Stimulated activated CD8-positive, alpha-beta memory T cell treated with anti-CD3 and anti-CD28 coated beads, Interleukin-2, amount 100 ng/mL, for 1 hour (primary cell): ENCODE results near the gene STON1.
A peak's percentile ranks its signal among the peaks of the same experiment; 100 is the strongest.
"Not testable (repeated sequence)": the region's sequence is repeated elsewhere in the genome, so short reads cannot be mapped to it uniquely, and the experiment has no call there.

Experiments
- DNase-seq, 2 donors: peaks; one replicate each; pipeline ENCODE4 v3.0.0-alpha.2; 2020; ENCODE audit warnings: low read depth in 2 of 2

Gene STON1

GRCh38 chr2:48530033-48530811 is at the start of gene STON1:
Gene STON1, plus strand, starts transcription at chr2:48530154. Its CDS starts 50,480 bp downstream, at chr2:48580634.
- DNase-seq = peak in 1 of 2 donors; percentile 9

GRCh38 chr2:48480526-48480925 is 49.4 kb upstream of the STON1 start:
- no peak for DNase-seq

GRCh38 chr2:48482313-48482712 is 47.6 kb upstream of the STON1 start:
- DNase-seq = no peak

- DNase-seq = no peak
These were observed 47.2 kb upstream of the STON1 start for GRCh38 chr2:48482769-48483168.

GRCh38 chr2:48483506-48483905 is 46.4 kb upstream of the STON1 start:
- no peak for DNase-seq

- no peak for DNase-seq
These were observed 46.0 kb upstream of the STON1 start for GRCh38 chr2:48483916-48484315.

- DNase-seq = no peak
These were observed 41.4 kb upstream of the STON1 start for GRCh38 chr2:48488545-48488944.

GRCh38 chr2:48496849-48497248 is 33.1 kb upstream of the STON1 start:
- DNase-seq = no peak

- no peak for DNase-seq
These were observed 25.2 kb upstream of the STON1 start for GRCh38 chr2:48504647-48505327.

GRCh38 chr2:48507111-48507510 is 22.8 kb upstream of the STON1 start:
- DNase-seq = no peak

GRCh38 chr2:48508461-48509124 is 21.4 kb upstream of the STON1 start:
- DNase-seq = no peak

- no peak for DNase-seq
These were observed 19.6 kb upstream of the STON1 start for GRCh38 chr2:48510329-48510728.

GRCh38 chr2:48511849-48512470 is 18.0 kb upstream of the STON1 start:
- no peak for DNase-seq

GRCh38 chr2:48512571-48512970 is 17.4 kb upstream of the STON1 start:
- no peak for DNase-seq

- DNase-seq = no peak
These were observed 15.5 kb upstream of the STON1 start for GRCh38 chr2:48514348-48515003.

GRCh38 chr2:48515513-48515985 is 14.4 kb upstream of the STON1 start:
- DNase-seq = no peak

GRCh38 chr2:48519593-48519992 is 10.4 kb upstream of the STON1 start:
- no peak for DNase-seq

GRCh38 chr2:48524756-48525155 is 5.2 kb upstream of the STON1 start:
- DNase-seq = not testable (repeated sequence)

GRCh38 chr2:48525269-48525943 is 4.5 kb upstream of the STON1 start:
- DNase-seq = no peak

- no peak for DNase-seq
These were observed 2.6 kb upstream of the STON1 start for GRCh38 chr2:48527226-48527885.
